Skeletal muscle satellite cell (primary cell): ENCODE results near the gene HOXD1.

Experiments used
- H3K27me3 ChIP-seq: 2 replicates; pipeline ENCODE4 v1.7.0; 2013; ENCODE audit warnings: low read length; ENCODE audit not compliant: control insufficient read depth, insufficient read depth
- H3K36me3 ChIP-seq: 2 replicates; pipeline ENCODE4 v1.7.0; 2013; ENCODE audit warnings: mild to moderate bottlenecking, control low read depth, low read length; ENCODE audit not compliant: insufficient read depth
- H3K4me1 ChIP-seq: 2 replicates; pipeline ENCODE4 v1.7.0; 2013; ENCODE audit warnings: low read length; ENCODE audit not compliant: control insufficient read depth, insufficient read depth
- H3K4me2 ChIP-seq: 2 replicates; pipeline ENCODE4 v1.7.0; 2013; ENCODE audit warnings: mild to moderate bottlenecking, low read length
- H3K4me3 ChIP-seq: 2 replicates; pipeline ENCODE4 v1.7.0; 2013; ENCODE audit warnings: low read length
- H3K9ac ChIP-seq: 2 replicates; pipeline ENCODE4 v1.7.0; 2013; ENCODE audit warnings: mild to moderate bottlenecking, low read depth, low read length, moderate library complexity
- H3K9me3 ChIP-seq: replicated peaks from 2 replicates; pipeline ENCODE4 v1.7.0; 2013; ENCODE audit warnings: mild to moderate bottlenecking, control low read depth, low read length

The HOXD1 gene

GRCh38 chr2:176172007-176172894 lies 16.2 kb upstream of the HOXD1 start:
- H3K27me3 ChIP-seq = peaks cover 61% of the 10 kb centered on the region
- no peaks in the 10 kb centered on the region for H3K9me3 ChIP-seq
- no peak overlapping the region for H3K4me2 ChIP-seq
- H3K36me3 ChIP-seq = no peaks in the 10 kb centered on the region
- H3K9ac ChIP-seq = no peak overlapping the region
- no peak overlapping the region for H3K4me3 ChIP-seq
- no peaks in the 10 kb centered on the region for H3K4me1 ChIP-seq

- Histone ChIP-seq H3K27me3 (peaks cover 64% of the 10 kb centered on the region), H3K9me3 (no peaks in the 10 kb centered on the region), H3K4me1 (no peaks in the 10 kb centered on the region), H3K4me3 (no peak overlapping the region), H3K4me2 (no peak overlapping the region), H3K9ac (no peak overlapping the region), H3K36me3 (no peaks in the 10 kb centered on the region)
Observed at GRCh38 chr2:176172895-176173566, 15.4 kb upstream of the HOXD1 start.

GRCh38 chr2:176173567-176174381 lies 14.7 kb upstream of the HOXD1 start:
- H3K4me2 ChIP-seq = no peak overlapping the region
- no peak overlapping the region for H3K4me3 ChIP-seq
- peaks cover 71% of the 10 kb centered on the region for H3K27me3 ChIP-seq

GRCh38 chr2:176174382-176174823 lies 14.1 kb upstream of the HOXD1 start:
- peaks cover 77% of the 10 kb centered on the region for H3K27me3 ChIP-seq
- no peaks in the 10 kb centered on the region for H3K36me3 ChIP-seq
- no peak overlapping the region for H3K9ac ChIP-seq
- H3K4me3 ChIP-seq = no peak overlapping the region
- H3K4me1 ChIP-seq = no peaks in the 10 kb centered on the region
- H3K4me2 ChIP-seq = no peak overlapping the region
- no peaks in the 10 kb centered on the region for H3K9me3 ChIP-seq

More at GRCh38 chr2:176173567-176174381, 14.7 kb upstream of the HOXD1 start:
- Histone ChIP-seq H3K9me3 (no peaks in the 10 kb centered on the region), H3K36me3 (no peaks in the 10 kb centered on the region), H3K9ac (no peak overlapping the region), H3K4me1 (no peaks in the 10 kb centered on the region)

- no peak overlapping the region for H3K4me3 ChIP-seq
- peaks cover 82% of the 10 kb centered on the region for H3K27me3 ChIP-seq
- no peaks in the 10 kb centered on the region for H3K36me3 ChIP-seq
- H3K9ac ChIP-seq = no peak overlapping the region
- H3K9me3 ChIP-seq = no peaks in the 10 kb centered on the region
- H3K4me1 ChIP-seq = no peaks in the 10 kb centered on the region
- no peak overlapping the region for H3K4me2 ChIP-seq
Observed at GRCh38 chr2:176174824-176175708, 13.4 kb upstream of the HOXD1 start.

- H3K27me3 ChIP-seq = peaks cover 80% of the 10 kb centered on the region
Observed at GRCh38 chr2:176175709-176176607, 12.5 kb upstream of the HOXD1 start.

GRCh38 chr2:176177580-176178037 lies 10.9 kb upstream of the HOXD1 start:
- Histone ChIP-seq H3K36me3 (no peaks in the 10 kb centered on the region), H3K27me3 (peaks cover 80% of the 10 kb centered on the region), H3K9ac (no peak overlapping the region), H3K4me2 (peak overlapping the region; percentile 79), H3K4me3 (peak overlapping the region; percentile 63), H3K9me3 (no peaks in the 10 kb centered on the region), H3K4me1 (no peaks in the 10 kb centered on the region)

More at GRCh38 chr2:176175709-176176607, 12.5 kb upstream of the HOXD1 start:
- no peaks in the 10 kb centered on the region for H3K9me3 ChIP-seq
- no peak overlapping the region for H3K4me3 ChIP-seq
- H3K4me2 ChIP-seq = no peak overlapping the region
- no peaks in the 10 kb centered on the region for H3K36me3 ChIP-seq
- no peaks in the 10 kb centered on the region for H3K4me1 ChIP-seq
- no peak overlapping the region for H3K9ac ChIP-seq

GRCh38 chr2:176178038-176178756 lies 10.3 kb upstream of the HOXD1 start:
- H3K27me3 ChIP-seq = peaks cover 80% of the 10 kb centered on the region
- H3K4me1 ChIP-seq = no peaks in the 10 kb centered on the region
- no peaks in the 10 kb centered on the region for H3K9me3 ChIP-seq
- peak overlapping the region; percentile 63 for H3K4me3 ChIP-seq
- no peaks in the 10 kb centered on the region for H3K36me3 ChIP-seq
- peak overlapping the region; percentile 79 for H3K4me2 ChIP-seq
- H3K9ac ChIP-seq = no peak overlapping the region

GRCh38 chr2:176178757-176179295 lies 9.6 kb upstream of the HOXD1 start:
- peak overlapping the region; percentile 63 for H3K4me3 ChIP-seq
- H3K4me1 ChIP-seq = no peaks in the 10 kb centered on the region
- peaks cover 75% of the 10 kb centered on the region for H3K27me3 ChIP-seq

More at GRCh38 chr2:176178757-176179295, 9.6 kb upstream of the HOXD1 start:
- no peak overlapping the region for H3K9ac ChIP-seq
- H3K9me3 ChIP-seq = no peaks in the 10 kb centered on the region
- peak overlapping the region; percentile 79 for H3K4me2 ChIP-seq
- H3K36me3 ChIP-seq = no peaks in the 10 kb centered on the region
